ENCODE results near the gene THRB.
"Not testable (repeated sequence)": the region's sequence is repeated elsewhere in the genome, so short reads cannot be mapped to it uniquely, and the experiment has no call there.

Gene THRB

GRCh38 chr3:24096695-24097290 is 397.9 kb downstream of the THRB start:
- DNase-seq (ENCODE audit: low read depth) = no peak

- no peak for DNase-seq (ENCODE audit: low read depth)
Measured at GRCh38 chr3:24096271-24096670, 398.4 kb downstream of the THRB start.

- not testable (repeated sequence) for DNase-seq (ENCODE audit: low read depth)
Measured at GRCh38 chr3:24094818-24095217, 399.8 kb downstream of the THRB start.

GRCh38 chr3:24088782-24089181 is 405.9 kb downstream of the THRB start:
- DNase-seq (ENCODE audit: low read depth) = no peak

- DNase-seq (ENCODE audit: low read depth) = no peak
Measured at GRCh38 chr3:24087469-24087868, 407.2 kb downstream of the THRB start.

- no peak for DNase-seq (ENCODE audit: low read depth)
Measured at GRCh38 chr3:24086617-24087404, 407.8 kb downstream of the THRB start.

- DNase-seq (ENCODE audit: low read depth) = no peak
Measured at GRCh38 chr3:24086206-24086605, 408.4 kb downstream of the THRB start.

- DNase-seq (ENCODE audit: low read depth) = no peak
Measured at GRCh38 chr3:24072193-24072592, 422.5 kb downstream of the THRB start.

GRCh38 chr3:24069045-24069444 is 425.6 kb downstream of the THRB start:
- DNase-seq (ENCODE audit: low read depth) = no peak

- DNase-seq (ENCODE audit: low read depth) = no peak
Measured at GRCh38 chr3:24067483-24067882, 427.2 kb downstream of the THRB start.

Data from activated T-cell treated with anti-CD3 and anti-CD28 coated beads for 48 hours (primary cell).